Caco-2 (cell line): Measurements from ENCODE around the gene ELP4. TPM values are rescaled to one million over a fixed set of nuclear protein-coding genes. Genes with fewer than 3 reads are reported as not detected.

ENCODE experiments used
- BruUV-seq: library from RNA; stranded (reverse); fragments of 400-500 nt; replicated peaks from 2 replicates; lab custom pipeline; 2021; lab: Mats Ljungman, UMichigan
- CTCF ChIA-PET: fragments of 300-600 bp; sonication (Branson Sonifier 250); formaldehyde crosslinking; loops from one replicate; lab custom pipeline; 2022; ENCODE audit warnings: antibody characterized with exemption; lab: Charles Lee
- POLR2A ChIA-PET: fragments of 300-600 bp; sonication (Branson Sonifier 250); formaldehyde crosslinking; loops from one replicate; lab custom pipeline; 2022; ENCODE audit warnings: antibody characterized with exemption; lab: Charles Lee
- DNase-seq, 2 experiments: peaks; one replicate each; pipeline versions ENCODE4 v3.0.0 to v3.0.0-alpha.2; 2020 to 2022
- H3K27me3 ChIP-seq: replicated peaks from 2 replicates; pipeline ENCODE4 v1.6.0; 2011; ENCODE audit warnings: low read length; ENCODE audit not compliant: control insufficient read depth, insufficient read depth
- H3K36me3 ChIP-seq: 2 replicates; pipeline ENCODE4 v1.5.1; 2011; ENCODE audit warnings: low read length; ENCODE audit not compliant: control insufficient read depth, insufficient read depth
- H3K4me1 ChIP-seq: fragments of 250-450 bp; sonication (Bioruptor Pico); 2 replicates; pipeline ENCODE4 v1.5.1; 2020; ENCODE audit warnings: mild to moderate bottlenecking
- H3K4me3 ChIP-seq: 2 replicates; pipeline ENCODE4 v1.5.1; 2011; ENCODE audit warnings: low read depth, mild to moderate bottlenecking, control low read depth, low read length
- H3K9me3 ChIP-seq: fragments of 250-450 bp; sonication (Bioruptor Pico); 2 replicates; pipeline ENCODE4 v1.5.1; 2020; ENCODE audit warnings: mild to moderate bottlenecking, moderate library complexity
- H3K27ac Mint-ChIP-seq: one replicate; pipeline ENCODE4 v1.8.0; 2022; ENCODE audit warnings: mixed read lengths; ENCODE audit not compliant: unreplicated experiment
- H3K27me3 Mint-ChIP-seq: one replicate; pipeline ENCODE4 v1.8.0; 2022; ENCODE audit warnings: mixed read lengths; ENCODE audit not compliant: insufficient read depth, unreplicated experiment
- H3K36me3 Mint-ChIP-seq: one replicate; pipeline ENCODE4 v1.8.0; 2022; ENCODE audit warnings: mild to moderate bottlenecking, mixed read lengths; ENCODE audit not compliant: insufficient read depth, unreplicated experiment
- H3K4me1 Mint-ChIP-seq: one replicate; pipeline ENCODE4 v1.8.0; 2022; ENCODE audit warnings: low read depth, mixed read lengths; ENCODE audit not compliant: unreplicated experiment
- H3K4me3 Mint-ChIP-seq: one replicate; pipeline ENCODE4 v1.8.0; 2022; ENCODE audit warnings: mild to moderate bottlenecking, moderate library complexity, mixed read lengths; ENCODE audit not compliant: unreplicated experiment
- H3K9me3 Mint-ChIP-seq: one replicate; pipeline ENCODE4 v1.8.0; 2022; ENCODE audit warnings: mixed read lengths; ENCODE audit not compliant: unreplicated experiment
- CTCF ChIP-seq, 2 experiments: fragments of 200-600 bp in 1 of 2; IDR thresholded peaks; 1 replicate in 1 of 2; 2 replicates in 1 of 2; pipeline versions ENCODE4 v1.5.1 to v1.8.0; 2011 to 2022; ENCODE audit warnings: antibody characterized with exemption in 1 of 2, control low read depth in 1 of 2, inconsistent platforms in 1 of 2, low read depth in 1 of 2, low read length in 1 of 2, mild to moderate bottlenecking in 1 of 2, moderate library complexity in 1 of 2; ENCODE audit not compliant: insufficient read depth in 1 of 2, severe bottlenecking in 1 of 2, unreplicated experiment in 1 of 2
- intact Hi-C: fragments of 100-400 bp; cut with micrococcal nuclease; formaldehyde crosslinking; loops from one replicate; pipeline ENCODE4 v1.10.0; 2022; ENCODE audit not compliant: unreplicated experiment
- total RNA-seq: library from RNA; stranded (reverse); gene quantifications from 2 replicates; pipeline ENCODE4 v1.2.3, GENCODE V29; 2022

ELP4 gene
- total RNA-seq, 1 experiment from 2014 or later = 18.8 TPM

GRCh38 chr11:31643857-31644256, 134.3 kb downstream of the ELP4 start:
- Mint-ChIP-seq H3K9me3 (no peaks in the 10 kb centered on the region), H3K36me3 (no peaks in the 10 kb centered on the region), H3K27ac (no peak overlapping the region), H3K27me3 (no peaks in the 10 kb centered on the region), H3K4me3 (no peak overlapping the region), H3K4me1 (no peaks in the 10 kb centered on the region)
- no peaks in the 10 kb centered on the region for H3K36me3 ChIP-seq
- no TSS peak for BruUV-seq
- H3K27me3 ChIP-seq = no peaks in the 10 kb centered on the region
- no peak overlapping the region for H3K4me3 ChIP-seq
- TF ChIP-seq CTCF (IDR thresholded peaks at IDR 0.05; ENCODE audit: insufficient read depth in 1 of 2, low read depth in 1 of 2, low read length in 1 of 2, severe bottlenecking in 1 of 2, unreplicated experiment in 1 of 2) = no peak
- intact Hi-C loops = loop anchor here (5.0 kb wide), 1 partner anchor 537 kb away; no protein-coding TSS in a partner anchor
- CTCF ChIA-PET = no interaction called here
- DNase-seq = no peak
- H3K9me3 ChIP-seq = no peaks in the 10 kb centered on the region
- no peaks in the 10 kb centered on the region for H3K4me1 ChIP-seq
- POLR2A ChIA-PET = no interaction called here

GRCh38 chr11:31645747-31646146, 136.2 kb downstream of the ELP4 start:
- no peaks in the 10 kb centered on the region for H3K4me1 Mint-ChIP-seq
- H3K9me3 Mint-ChIP-seq = no peaks in the 10 kb centered on the region
- Histone ChIP-seq H3K9me3 (no peaks in the 10 kb centered on the region), H3K4me1 (no peaks in the 10 kb centered on the region), H3K4me3 (no peak overlapping the region), H3K27me3 (no peaks in the 10 kb centered on the region), H3K36me3 (no peaks in the 10 kb centered on the region)
- no TSS peak for BruUV-seq
- no peak overlapping the region for H3K4me3 Mint-ChIP-seq
- intact Hi-C loops = no loop called here
- no peaks in the 10 kb centered on the region for H3K36me3 Mint-ChIP-seq
- CTCF ChIA-PET = no interaction called here
- no peak for TF ChIP-seq CTCF (IDR thresholded peaks at IDR 0.05; ENCODE audit: insufficient read depth in 1 of 2, low read depth in 1 of 2, low read length in 1 of 2, severe bottlenecking in 1 of 2, unreplicated experiment in 1 of 2)
- no peak overlapping the region for H3K27ac Mint-ChIP-seq
- H3K27me3 Mint-ChIP-seq = no peaks in the 10 kb centered on the region
- POLR2A ChIA-PET = no interaction called here
- no peak for DNase-seq

- no peak for TF ChIP-seq CTCF (IDR thresholded peaks at IDR 0.05; ENCODE audit: insufficient read depth in 1 of 2, low read depth in 1 of 2, low read length in 1 of 2, severe bottlenecking in 1 of 2, unreplicated experiment in 1 of 2)
- no TSS peak for BruUV-seq
- ChIA-PET CTCF (no interaction called here), POLR2A (no interaction called here)
- H3K27me3 Mint-ChIP-seq = no peaks in the 10 kb centered on the region
- intact Hi-C loops = no loop called here
- Histone ChIP-seq H3K27me3 (no peaks in the 10 kb centered on the region), H3K9me3 (no peaks in the 10 kb centered on the region), H3K36me3 (no peaks in the 10 kb centered on the region), H3K4me1 (no peaks in the 10 kb centered on the region), H3K4me3 (no peak overlapping the region)
- no peak overlapping the region for H3K27ac Mint-ChIP-seq
- no peak overlapping the region for H3K4me3 Mint-ChIP-seq
- DNase-seq = no peak
- H3K4me1 Mint-ChIP-seq = no peaks in the 10 kb centered on the region
- no peaks in the 10 kb centered on the region for H3K36me3 Mint-ChIP-seq
- no peaks in the 10 kb centered on the region for H3K9me3 Mint-ChIP-seq
Observed at GRCh38 chr11:31646216-31646615, 136.6 kb downstream of the ELP4 start.
